Nephron (organoid): ENCODE measurements around the gene PTPRT.

ENCODE experiments used
- H3K27ac Mint-ChIP-seq, 3 experiments: 2 replicates each; pipeline ENCODE4 v1.8.0; 2020; ENCODE audit warnings: mixed read lengths in 3 of 3, mild to moderate bottlenecking in 2 of 3, moderate library complexity in 1 of 3
- H3K27me3 Mint-ChIP-seq: 2 replicates; pipeline ENCODE4 v1.8.0; 2021; ENCODE audit warnings: low read depth, mild to moderate bottlenecking, moderate library complexity, mixed read lengths
- H3K36me3 Mint-ChIP-seq: 2 replicates; pipeline ENCODE4 v1.8.0; 2020; ENCODE audit warnings: low read depth, mixed read lengths
- H3K4me1 Mint-ChIP-seq: 2 replicates; pipeline ENCODE4 v1.8.0; 2020; ENCODE audit warnings: mixed read lengths
- H3K4me3 Mint-ChIP-seq, 3 experiments: 2 replicates each; pipeline ENCODE4 v1.8.0; 2020; ENCODE audit warnings: mild to moderate bottlenecking in 3 of 3, mixed read lengths in 3 of 3, moderate library complexity in 2 of 3
- H3K9me3 Mint-ChIP-seq: 2 replicates; pipeline ENCODE4 v1.8.0; 2020; ENCODE audit warnings: mixed read lengths
- CTCF ChIP-seq, 3 experiments: fragments of 200-600 bp; sonication (generic); IDR thresholded peaks; one replicate each; pipeline ENCODE4 v1.5.0; 2021; ENCODE audit warnings: antibody characterized with exemption in 3 of 3; ENCODE audit not compliant: unreplicated experiment in 3 of 3

The PTPRT gene

GRCh38 chr20:42936482-42936881, 253.2 kb downstream of the PTPRT start:
- H3K27me3 Mint-ChIP-seq = peaks cover 20% of the 10 kb centered on the region
- no peak overlapping the region for H3K27ac Mint-ChIP-seq
- H3K36me3 Mint-ChIP-seq = no peaks in the 10 kb centered on the region
- TF ChIP-seq CTCF (IDR thresholded peaks at IDR 0.05; ENCODE audit: unreplicated experiment in 3 of 3) = no peak
- peaks cover 10% of the 10 kb centered on the region for H3K4me1 Mint-ChIP-seq
- H3K4me3 Mint-ChIP-seq = no peak overlapping the region
- no peaks in the 10 kb centered on the region for H3K9me3 Mint-ChIP-seq

GRCh38 chr20:42924215-42924614, 265.5 kb downstream of the PTPRT start:
- Mint-ChIP-seq H3K9me3 (no peaks in the 10 kb centered on the region), H3K36me3 (no peaks in the 10 kb centered on the region), H3K27ac (no peak overlapping the region), H3K4me3 (no peak overlapping the region), H3K4me1 (no peaks in the 10 kb centered on the region), H3K27me3 (peaks cover 20% of the 10 kb centered on the region)
- no peak for TF ChIP-seq CTCF (IDR thresholded peaks at IDR 0.05; ENCODE audit: unreplicated experiment in 3 of 3)

GRCh38 chr20:42923348-42923918, 266.3 kb downstream of the PTPRT start:
- Mint-ChIP-seq H3K36me3 (no peaks in the 10 kb centered on the region), H3K27me3 (peaks cover 24% of the 10 kb centered on the region), H3K27ac (no peak overlapping the region), H3K4me1 (no peaks in the 10 kb centered on the region), H3K4me3 (no peak overlapping the region), H3K9me3 (peaks cover 5% of the 10 kb centered on the region)
- TF ChIP-seq CTCF (IDR thresholded peaks at IDR 0.05; ENCODE audit: unreplicated experiment in 3 of 3) = no peak

- H3K4me1 Mint-ChIP-seq = no peaks in the 10 kb centered on the region
- no peak overlapping the region for H3K4me3 Mint-ChIP-seq
- H3K36me3 Mint-ChIP-seq = no peaks in the 10 kb centered on the region
- peaks cover 9% of the 10 kb centered on the region for H3K27me3 Mint-ChIP-seq
- peaks cover 14% of the 10 kb centered on the region for H3K9me3 Mint-ChIP-seq
- no peak overlapping the region for H3K27ac Mint-ChIP-seq
- no peak for TF ChIP-seq CTCF (IDR thresholded peaks at IDR 0.05; ENCODE audit: unreplicated experiment in 3 of 3)
Observed at GRCh38 chr20:42920776-42921175, 268.9 kb downstream of the PTPRT start.

- Mint-ChIP-seq H3K9me3 (peaks cover 14% of the 10 kb centered on the region), H3K4me1 (no peaks in the 10 kb centered on the region), H3K27ac (no peak overlapping the region), H3K27me3 (peaks cover 8% of the 10 kb centered on the region), H3K4me3 (no peak overlapping the region), H3K36me3 (no peaks in the 10 kb centered on the region)
- TF ChIP-seq CTCF (IDR thresholded peaks at IDR 0.05; ENCODE audit: unreplicated experiment in 3 of 3) = no peak
Observed at GRCh38 chr20:42919316-42919715, 270.4 kb downstream of the PTPRT start.

- Mint-ChIP-seq H3K4me1 (peaks cover 8% of the 10 kb centered on the region), H3K27me3 (peaks cover 8% of the 10 kb centered on the region), H3K36me3 (no peaks in the 10 kb centered on the region), H3K27ac (no peak overlapping the region), H3K4me3 (no peak overlapping the region), H3K9me3 (peaks cover 14% of the 10 kb centered on the region)
- no peak for TF ChIP-seq CTCF (IDR thresholded peaks at IDR 0.05; ENCODE audit: unreplicated experiment in 3 of 3)
Observed at GRCh38 chr20:42915081-42915480, 274.6 kb downstream of the PTPRT start.
